GM19452 (cell line): ENCODE results near the gene C21orf58.

Experiments
- ATAC-seq: cut with Tn5 transposase; IDR thresholded peaks from one replicate; pipeline ENCODE4 v1.9.1; 2021; ENCODE audit not compliant: unreplicated experiment

Gene C21orf58

GRCh38 chr21:46264690-46265144, 59.0 kb downstream of the C21orf58 start:
- ATAC-seq, result no peak

DNA sequence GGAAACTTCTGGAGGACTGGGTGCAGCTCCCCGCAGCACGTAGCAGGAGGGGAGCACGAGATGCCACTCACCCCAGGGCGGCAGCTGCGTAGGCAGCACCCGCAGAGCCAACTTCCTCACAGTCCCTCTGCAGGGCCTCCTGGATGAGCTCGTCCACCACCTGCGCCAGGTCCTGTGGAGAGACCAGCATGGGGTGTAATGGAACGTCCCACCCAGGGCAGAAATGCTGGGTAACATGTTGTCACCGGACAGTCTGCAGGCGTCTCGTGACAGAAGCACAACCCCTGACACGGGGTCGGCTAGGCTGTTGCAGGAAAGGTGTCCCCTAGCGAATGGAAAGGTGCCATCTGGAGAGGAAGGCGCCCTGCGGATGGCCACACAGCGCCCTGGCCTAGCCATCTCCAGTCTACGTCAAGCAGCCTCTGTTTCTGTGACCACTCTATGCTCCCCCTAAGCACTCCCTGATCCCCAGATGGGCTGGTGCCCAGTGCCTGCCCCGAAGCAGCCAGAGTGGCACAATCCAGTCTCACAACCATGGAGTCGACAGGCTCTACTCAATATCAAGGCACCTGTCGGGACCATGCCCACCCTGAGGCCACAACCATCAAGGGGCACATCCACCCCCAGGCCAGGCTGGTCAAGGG, 59.5 kb downstream of the C21orf58 start:
- no peak for ATAC-seq

DNA sequence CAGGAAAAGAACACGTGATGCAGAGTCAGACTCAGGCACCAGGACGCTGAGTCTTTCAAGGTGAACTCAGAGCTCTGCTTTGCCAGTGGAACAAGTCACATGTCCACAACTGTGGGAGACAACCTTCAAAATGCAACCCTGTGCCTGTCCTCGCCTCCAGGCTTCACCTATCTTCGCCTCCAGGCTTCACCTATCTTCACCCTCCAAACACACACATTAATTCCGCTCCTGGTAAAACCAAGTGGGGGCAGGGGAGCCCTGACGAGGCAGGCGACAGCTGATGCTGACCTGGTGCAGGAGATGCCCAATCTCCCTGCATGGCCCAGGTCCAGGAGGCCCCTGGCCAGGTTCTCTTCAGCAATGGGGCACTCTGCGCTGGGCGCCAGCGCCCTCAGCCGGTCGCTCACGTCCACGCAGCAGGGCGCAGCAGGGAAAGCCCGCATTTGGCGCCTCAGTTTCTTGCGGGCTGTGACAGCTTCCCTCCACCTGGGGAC, 67.1 kb downstream of the C21orf58 start:
- no peak for ATAC-seq

- ATAC-seq, result no peak
Measured at GRCh38 chr21:46255758-46256337, 67.8 kb downstream of the C21orf58 start.

- ATAC-seq, result no peak
Measured at GRCh38 chr21:46255166-46255565, 68.5 kb downstream of the C21orf58 start.

- peak; percentile 48 for ATAC-seq
Measured at GRCh38 chr21:46254208-46254975, 69.3 kb downstream of the C21orf58 start.

GRCh38 chr21:46253610-46254124, 70.0 kb downstream of the C21orf58 start:
- no peak for ATAC-seq

DNA sequence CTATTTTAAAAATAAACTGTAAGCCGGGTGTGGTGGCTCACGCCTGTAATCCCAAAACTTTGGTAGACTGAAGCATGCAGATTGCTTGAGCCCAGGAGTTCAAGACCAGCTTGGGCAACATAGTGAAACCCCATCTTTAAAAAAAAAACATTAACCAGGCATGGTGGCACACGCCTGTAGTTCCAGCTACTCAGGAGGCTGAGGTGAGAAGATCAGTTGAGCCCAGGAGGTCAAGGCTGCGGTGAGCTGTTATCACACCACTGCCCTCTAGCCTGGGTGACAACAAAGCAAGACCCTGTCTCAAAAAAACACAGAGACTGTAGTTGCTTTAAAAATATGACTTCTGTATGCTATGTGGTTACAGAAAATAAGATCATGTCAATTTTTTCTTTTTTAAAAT, 70.8 kb downstream of the C21orf58 start:
- no peak for ATAC-seq
